Left lung (tissue), 10 donors: Measurements from ENCODE around the gene RPP38. TPM values are rescaled to one million over a fixed set of nuclear protein-coding genes. Genes with fewer than 3 reads are reported as not detected.

Source experiments
- ATAC-seq: fragments of 200-7000 bp; cut with Tn5 transposase; one replicate; pipeline ENCODE4 v1.9.1; 2020; ENCODE audit warnings: moderate library complexity
- DNase-seq, 4 donors: peaks; one replicate each; pipeline ENCODE4 v3.0.0-alpha.2; 2013 to 2020
- H3K27ac ChIP-seq, 2 donors: fragments of 200-600 bp; sonication (generic) in 1 of 2; one replicate each; pipeline versions ENCODE4 v1.5.0 to v1.8.0; 2020 to 2021
- H3K27me3 ChIP-seq, 2 donors: fragments of 200-600 bp; sonication (generic) in 1 of 2; one replicate each; pipeline versions ENCODE4 v1.5.0 to v1.8.0; 2020 to 2021
- H3K36me3 ChIP-seq, 2 donors: fragments of 200-600 bp; sonication (generic) in 1 of 2; one replicate each; pipeline versions ENCODE4 v1.5.0 to v1.8.0; 2020 to 2021
- H3K4me1 ChIP-seq, 2 donors: fragments of 200-600 bp; one replicate each; pipeline ENCODE4 v1.8.0; 2021
- H3K4me3 ChIP-seq, 2 donors: fragments of 200-600 bp; sonication (generic) in 1 of 2; one replicate each; pipeline versions ENCODE4 v1.5.0 to v1.8.0; 2020 to 2021; ENCODE audit warnings: mild to moderate bottlenecking in 1 of 2
- H3K9me3 ChIP-seq, 2 donors: fragments of 200-600 bp; sonication (generic) in 1 of 2; one replicate each; pipeline versions ENCODE4 v1.5.0 to v1.8.0; 2020 to 2021
- CTCF ChIP-seq, 2 donors: fragments of 200-600 bp; sonication (generic) in 1 of 2; IDR thresholded peaks; one replicate each; pipeline versions ENCODE4 v1.5.0 to v1.8.0; 2021; ENCODE audit warnings: antibody characterized with exemption in 2 of 2
- intact Hi-C, 2 donors: fragments of 100-400 bp; cut with DNase I; formaldehyde crosslinking; loops; one replicate each; pipeline versions ENCODE4 v1.11.2 to v1.14.2; 2022
- polyA plus RNA-seq, 6 donors: library from polyadenylated mRNA; unstranded; fragments of 120-200 nt; gene quantifications; one replicate each; pipeline ENCODE4 v1.2.1, GENCODE V29; 2013; ENCODE audit not compliant: insufficient read length in 6 of 6
- total RNA-seq, 2 donors: library from RNA; stranded (reverse); fragmentation: NEBNext Ultra II Directional; extraction: Animal tissue kit (Norgen Biotek cat#: 25700); gene quantifications; one replicate each; pipeline ENCODE4 v1.2.1, GENCODE V29; 2021
- donor health status: DM: no; HTN: yes; CAD: no.
- donor health status: DM: no; HTN: no; CAD: no.

The RPP38 gene
- total and polyA plus RNA-seq, 8 donors: 11.7 to 27.4 (median 25.4) TPM

- Histone ChIP-seq H3K27me3 (no peaks in the 10 kb centered on the region), H3K36me3 (peaks cover 0 to 71% of the 10 kb centered on the region in 2 donors), H3K9me3 (no peaks in the 10 kb centered on the region), H3K4me1 (peaks cover 7 to 18% of the 10 kb centered on the region in 2 donors), H3K27ac (no peak overlapping the region), H3K4me3 (no peak overlapping the region)
- ATAC-seq (no peak), DNase-seq (no peak)
- intact Hi-C loops: no loop called here
- TF ChIP-seq CTCF (IDR thresholded peaks at IDR 0.05): no peak
Measured at GRCh38 chr10:15103513-15103912, 6.4 kb downstream of the RPP38 start.

- Histone ChIP-seq H3K4me3 (no peak overlapping the region), H3K36me3 (peaks cover 0 to 83% of the 10 kb centered on the region in 2 donors), H3K27ac (no peak overlapping the region), H3K4me1 (no peaks in the 10 kb centered on the region), H3K9me3 (no peaks in the 10 kb centered on the region), H3K27me3 (no peaks in the 10 kb centered on the region)
- TF ChIP-seq CTCF (IDR thresholded peaks at IDR 0.05): peak; percentile 89 to 91
- ATAC-seq (peak; percentile 99), DNase-seq (peak in 2 of 4 donors; percentile 54 to 73)
- intact Hi-C loops: no loop called here
Measured at GRCh38 chr10:15106352-15107013, 9.3 kb downstream of the RPP38 start.

DNA sequence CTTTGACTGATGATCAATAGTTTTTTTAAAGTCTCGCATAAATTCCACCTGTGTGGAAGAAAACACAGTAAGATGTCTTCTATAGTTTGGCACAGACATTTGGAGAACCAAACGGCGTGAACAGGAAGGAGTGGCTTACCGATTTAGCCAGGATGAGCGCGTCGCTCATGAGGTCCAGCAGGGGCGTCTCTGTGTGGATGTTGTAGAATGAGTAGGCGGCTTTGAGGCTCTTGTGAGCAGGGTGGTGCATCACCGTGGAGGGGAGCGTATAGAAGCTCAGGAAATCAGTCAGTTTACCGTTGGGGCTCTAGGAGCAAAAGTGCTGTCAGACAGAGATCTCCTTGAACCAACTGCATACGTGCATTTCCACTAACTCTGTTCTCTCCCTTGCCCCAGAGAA, 15.5 kb downstream of the RPP38 start:
- intact Hi-C loops: no loop called here
- Histone ChIP-seq H3K27me3 (no peaks in the 10 kb centered on the region), H3K36me3 (peaks cover 0 to 39% of the 10 kb centered on the region in 2 donors), H3K9me3 (no peaks in the 10 kb centered on the region), H3K27ac (no peak overlapping the region), H3K4me1 (no peaks in the 10 kb centered on the region), H3K4me3 (no peak overlapping the region)
- DNase-seq (no peak), ATAC-seq (no peak)
- TF ChIP-seq CTCF (IDR thresholded peaks at IDR 0.05): no peak

GRCh38 chr10:15113766-15114165, 16.6 kb downstream of the RPP38 start:
- Histone ChIP-seq H3K27ac (no peak overlapping the region), H3K4me3 (no peak overlapping the region), H3K36me3 (peaks cover 0 to 30% of the 10 kb centered on the region in 2 donors), H3K27me3 (no peaks in the 10 kb centered on the region), H3K9me3 (no peaks in the 10 kb centered on the region), H3K4me1 (no peaks in the 10 kb centered on the region)
- no peak for ATAC-seq
- no peak for DNase-seq
- intact Hi-C loops: no loop called here
- no peak for TF ChIP-seq CTCF (IDR thresholded peaks at IDR 0.05)

- H3K4me1 ChIP-seq: no peaks in the 10 kb centered on the region
- H3K36me3 ChIP-seq: peaks cover 0 to 31% of the 10 kb centered on the region in 2 donors
- DNase-seq: no peak
- no peaks in the 10 kb centered on the region for H3K9me3 ChIP-seq
- no peaks in the 10 kb centered on the region for H3K27me3 ChIP-seq
- no peak overlapping the region for H3K27ac ChIP-seq
- TF ChIP-seq CTCF (IDR thresholded peaks at IDR 0.05): no peak
- H3K4me3 ChIP-seq: no peak overlapping the region
- intact Hi-C loops: no loop called here
- ATAC-seq: no peak
Measured at GRCh38 chr10:15116225-15116624, 19.1 kb downstream of the RPP38 start.
